H1 (cell line): ENCODE results near the gene FLNC. TPM values are rescaled to one million over a fixed set of nuclear protein-coding genes. Genes with fewer than 3 reads are reported as not detected.

ENCODE experiments used
- CHD2 ChIP-seq: IDR thresholded peaks from 2 replicates; pipeline ENCODE4 v1.6.1; 2012; ENCODE audit warnings: low read length, improper control_type of control experiment
- EZH2 ChIP-seq: fragments of 200-600 bp; sonication (generic); IDR thresholded peaks from 2 replicates; pipeline ENCODE4 v1.7.1; 2012; ENCODE audit warnings: low read depth, mild to moderate bottlenecking, moderate library complexity, low read length, inconsistent platforms; ENCODE audit not compliant: severe bottlenecking
- FOSL1 ChIP-seq: IDR thresholded peaks from 2 replicates; pipeline ENCODE4 v1.6.1; 2011; ENCODE audit warnings: mild to moderate bottlenecking, low read depth, low read length, moderate library complexity; ENCODE audit not compliant: insufficient read depth
- GTF2F1 ChIP-seq: IDR thresholded peaks from 2 replicates; pipeline ENCODE4 v1.6.1; 2012; ENCODE audit warnings: low read depth, low read length, improper control_type of control experiment, borderline replicate concordance
- HDAC2 ChIP-seq, 2 experiments: fragments of 300-600 bp in 1 of 2; sonication (generic) in 1 of 2; IDR thresholded peaks; 2 replicates each; pipeline ENCODE4 v1.6.1; 2011 to 2012; ENCODE audit warnings: low read depth in 2 of 2, low read length in 2 of 2, mild to moderate bottlenecking in 2 of 2, moderate library complexity in 2 of 2, borderline replicate concordance in 1 of 2, inconsistent platforms in 1 of 2
- KDM1A ChIP-seq: fragments of 200-600, 300-600 bp; sonication (generic); IDR thresholded peaks from 2 replicates; pipeline ENCODE4 v1.7.1; 2016; ENCODE audit warnings: mild to moderate bottlenecking, low read length, borderline replicate concordance
- SP2 ChIP-seq: IDR thresholded peaks from 2 replicates; pipeline ENCODE4 v1.6.1; 2012; ENCODE audit warnings: mild to moderate bottlenecking, low read length, inconsistent platforms
- polyA plus RNA-seq, 7 experiments: library from polyadenylated mRNA; depleted of rRNA in 3 of 7; stranded (reverse) in 5 of 7; unstranded in 2 of 7; fragments of >200 nt in 5 of 7; fragments of 200-250 nt in 2 of 7; gene quantifications; 1 replicate in 5 of 7; 2 replicates in 1 of 7; 4 replicates in 1 of 7; pipeline versions ENCODE4 v1.2.1 to v1.2.3, GENCODE V29; 2011 to 2013; ENCODE audit warnings: missing spikeins in 2 of 7, mixed read lengths in 2 of 7
- total RNA-seq: library from RNA; stranded (reverse); fragmentation: NEBNext Ultra II Directional; extraction: Animal tissue kit (Norgen Biotek cat#: 25700); gene quantifications from 2 replicates; pipeline ENCODE4 v1.2.1, GENCODE V29; 2021

FLNC gene
- total and polyA plus RNA-seq, 2 of the 8 experiments (the other 6 are each of a cell fraction or from before 2014, with no cell fraction given): 1.9 to 10.7 TPM

GRCh38 chr7:128812514-128813168, 17.6 kb upstream of the FLNC start (continued):
- TF ChIP-seq HDAC2 (IDR thresholded peaks at IDR 0.05; ENCODE audit: borderline replicate concordance in 1 of 2, low read depth in 2 of 2, low read length in 2 of 2) (no peak), SP2 (no peak), CHD2 (no peak), KDM1A (no peak), GTF2F1 (no peak), EZH2 (no peak), FOSL1 (no peak)
- TF ChIP-seq, all 59 proteins: peak for 0
